ENCODE results near the gene EPHA7. TPM values are rescaled to one million over a fixed set of nuclear protein-coding genes. Genes with fewer than 3 reads are reported as not detected.
A peak's percentile ranks its signal among the peaks of the same experiment; 100 is the strongest.

EPHA7 gene
- total RNA-seq, 1 donor from 2014 or later: 55.4 TPM

GRCh38 chr6:93337014-93337413 lies 82.3 kb downstream of the EPHA7 start:
- H3K36me3 Mint-ChIP-seq (ENCODE audit: low read depth): peaks cover 6% of the 10 kb centered on the region
- TF ChIP-seq, protein P1, sequence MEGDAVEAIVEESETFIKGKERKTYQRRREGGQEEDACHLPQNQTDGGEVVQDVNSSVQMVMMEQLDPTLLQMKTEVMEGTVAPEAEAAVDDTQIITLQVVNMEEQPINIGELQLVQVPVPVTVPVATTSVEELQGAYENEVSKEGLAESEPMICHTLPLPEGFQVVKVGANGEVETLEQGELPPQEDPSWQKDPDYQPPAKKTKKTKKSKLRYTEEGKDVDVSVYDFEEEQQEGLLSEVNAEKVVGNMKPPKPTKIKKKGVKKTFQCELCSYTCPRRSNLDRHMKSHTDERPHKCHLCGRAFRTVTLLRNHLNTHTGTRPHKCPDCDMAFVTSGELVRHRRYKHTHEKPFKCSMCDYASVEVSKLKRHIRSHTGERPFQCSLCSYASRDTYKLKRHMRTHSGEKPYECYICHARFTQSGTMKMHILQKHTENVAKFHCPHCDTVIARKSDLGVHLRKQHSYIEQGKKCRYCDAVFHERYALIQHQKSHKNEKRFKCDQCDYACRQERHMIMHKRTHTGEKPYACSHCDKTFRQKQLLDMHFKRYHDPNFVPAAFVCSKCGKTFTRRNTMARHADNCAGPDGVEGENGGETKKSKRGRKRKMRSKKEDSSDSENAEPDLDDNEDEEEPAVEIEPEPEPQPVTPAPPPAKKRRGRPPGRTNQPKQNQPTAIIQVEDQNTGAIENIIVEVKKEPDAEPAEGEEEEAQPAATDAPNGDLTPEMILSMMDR (IDR thresholded peaks at IDR 0.05): no peak
- peaks cover 12% of the 10 kb centered on the region for H3K9me3 Mint-ChIP-seq (ENCODE audit: low read depth)
- H3K27me3 Mint-ChIP-seq (ENCODE audit: low read depth): no peaks in the 10 kb centered on the region
- no peak overlapping the region for H3K4me3 Mint-ChIP-seq (ENCODE audit: unreplicated experiment)
- DNase-seq (ENCODE audit: low spot score): no peak
- peak overlapping the region; percentile 56 for H3K27ac Mint-ChIP-seq (ENCODE audit: unreplicated experiment)
- peaks cover 20% of the 10 kb centered on the region for H3K4me1 Mint-ChIP-seq (ENCODE audit: low read depth)

DNA sequence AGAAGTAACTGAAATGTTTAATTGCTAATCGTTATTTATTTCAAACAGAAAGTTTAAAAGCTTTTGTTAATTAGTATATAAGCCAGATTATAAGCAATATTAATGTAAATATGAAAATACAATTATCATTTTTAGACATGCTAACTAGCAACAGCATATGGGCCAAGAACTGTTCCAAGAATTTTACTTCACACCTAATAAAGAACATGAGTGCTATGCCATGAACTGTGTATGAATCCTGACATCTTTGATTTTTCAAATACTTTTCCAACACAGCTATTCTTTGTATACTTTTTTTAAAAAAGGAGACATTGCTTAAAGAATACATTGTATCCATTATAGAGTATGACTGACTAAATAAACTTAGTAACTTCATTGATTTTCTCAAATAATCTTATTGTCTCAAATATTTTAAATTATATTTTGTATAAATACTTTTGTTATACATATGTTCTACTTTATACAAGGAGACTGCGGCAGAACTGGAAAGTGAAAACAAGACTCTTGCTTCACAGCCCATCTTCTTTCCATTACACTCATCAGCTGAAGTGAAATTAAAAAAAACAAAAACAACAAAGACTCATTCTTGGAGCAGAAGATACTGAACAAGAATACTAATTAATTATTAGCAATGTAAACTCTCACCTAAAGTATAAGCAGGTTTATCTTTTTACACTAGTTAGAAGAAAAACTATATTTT lies 89.9 kb downstream of the EPHA7 start:
- H3K27ac Mint-ChIP-seq (ENCODE audit: unreplicated experiment): no peak overlapping the region
- peaks cover 9% of the 10 kb centered on the region for H3K36me3 Mint-ChIP-seq (ENCODE audit: low read depth)
- DNase-seq (ENCODE audit: low spot score): no peak
- peaks cover 12% of the 10 kb centered on the region for H3K9me3 Mint-ChIP-seq (ENCODE audit: low read depth)
- no peak overlapping the region for H3K4me3 Mint-ChIP-seq (ENCODE audit: unreplicated experiment)
- no peaks in the 10 kb centered on the region for H3K4me1 Mint-ChIP-seq (ENCODE audit: low read depth)
- TF ChIP-seq, protein P1 (IDR thresholded peaks at IDR 0.05): no peak
- no peaks in the 10 kb centered on the region for H3K27me3 Mint-ChIP-seq (ENCODE audit: low read depth)

DNA sequence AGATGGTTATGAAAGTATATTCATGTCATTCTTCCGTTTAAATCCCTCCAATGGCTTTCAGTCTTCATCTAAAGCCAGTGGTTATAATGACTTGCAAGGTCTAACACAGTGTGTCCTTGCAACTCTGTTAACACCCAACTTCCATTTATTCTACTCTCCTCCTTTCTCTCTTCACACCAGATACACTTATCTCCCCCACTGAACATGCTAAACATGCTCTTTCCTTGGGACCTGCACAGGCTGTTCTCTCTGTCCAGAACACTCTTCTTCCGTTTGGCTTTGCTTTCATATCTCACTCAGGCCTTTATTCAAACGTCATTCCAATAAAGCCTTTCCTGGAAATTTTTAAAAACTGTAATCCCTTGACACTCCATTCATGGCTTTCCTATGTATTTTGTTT lies 91.5 kb downstream of the EPHA7 start:
- Mint-ChIP-seq H3K9me3 (ENCODE audit: low read depth) (no peaks in the 10 kb centered on the region), H3K27me3 (ENCODE audit: low read depth) (no peaks in the 10 kb centered on the region), H3K27ac (ENCODE audit: unreplicated experiment) (peak overlapping the region; percentile 6), H3K4me1 (ENCODE audit: low read depth) (no peaks in the 10 kb centered on the region), H3K36me3 (ENCODE audit: low read depth) (peaks cover 4% of the 10 kb centered on the region), H3K4me3 (ENCODE audit: unreplicated experiment) (no peak overlapping the region)
- TF ChIP-seq, protein P1 (IDR thresholded peaks at IDR 0.05): no peak
- DNase-seq (ENCODE audit: low spot score): no peak

DNA sequence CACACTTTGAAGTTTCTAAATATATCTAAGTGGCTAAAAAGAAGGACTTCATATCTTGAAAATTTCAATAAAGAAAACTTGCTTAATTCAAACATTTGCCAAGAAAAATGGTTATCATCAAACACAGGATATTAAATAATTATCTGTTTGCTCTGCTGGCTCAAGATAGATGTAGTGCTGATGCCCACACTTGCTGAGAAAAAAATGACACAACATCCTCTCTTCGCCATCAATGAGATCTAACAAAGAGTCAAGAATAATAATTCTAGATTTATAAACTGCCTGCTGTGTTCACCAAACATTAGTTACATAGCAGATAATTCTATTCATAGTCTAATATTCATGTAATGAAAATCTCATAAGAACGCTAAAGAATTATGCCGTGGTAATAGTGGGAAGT lies 93.6 kb downstream of the EPHA7 start:
- no peak overlapping the region for H3K27ac Mint-ChIP-seq (ENCODE audit: unreplicated experiment)

GRCh38 chr6:93323630-93324029 lies 95.7 kb downstream of the EPHA7 start:
- Mint-ChIP-seq H3K4me1 (ENCODE audit: low read depth) (no peaks in the 10 kb centered on the region), H3K27ac (ENCODE audit: unreplicated experiment) (no peak overlapping the region), H3K27me3 (ENCODE audit: low read depth) (no peaks in the 10 kb centered on the region), H3K4me3 (ENCODE audit: unreplicated experiment) (no peak overlapping the region), H3K9me3 (ENCODE audit: low read depth) (no peaks in the 10 kb centered on the region), H3K36me3 (ENCODE audit: low read depth) (peaks cover 3% of the 10 kb centered on the region)
- no peak for DNase-seq (ENCODE audit: low spot score)
- TF ChIP-seq, protein P1 (IDR thresholded peaks at IDR 0.05): no peak

More for the DNA sequence above, 93.6 kb downstream of the EPHA7 start:
- TF ChIP-seq, protein P1 (IDR thresholded peaks at IDR 0.05): no peak
- no peaks in the 10 kb centered on the region for H3K9me3 Mint-ChIP-seq (ENCODE audit: low read depth)
- peaks cover 3% of the 10 kb centered on the region for H3K36me3 Mint-ChIP-seq (ENCODE audit: low read depth)
- DNase-seq (ENCODE audit: low spot score): no peak
- no peaks in the 10 kb centered on the region for H3K27me3 Mint-ChIP-seq (ENCODE audit: low read depth)
- H3K4me3 Mint-ChIP-seq (ENCODE audit: unreplicated experiment): no peak overlapping the region
- no peaks in the 10 kb centered on the region for H3K4me1 Mint-ChIP-seq (ENCODE audit: low read depth)
